IMR-90 (cell line): ENCODE measurements around the gene FBXW5.

Experiments
- BHLHE40 ChIP-seq: fragments of 150-350 bp; IDR thresholded peaks from 2 replicates; pipeline ENCODE4 v1.6.1; 2016; ENCODE audit warnings: mild to moderate bottlenecking, low read depth, low read length
- CEBPB ChIP-seq: IDR thresholded peaks from 2 replicates; pipeline ENCODE4 v1.6.1; 2012; ENCODE audit warnings: low read depth, low read length, improper control_type of control experiment
- CHD1 ChIP-seq: IDR thresholded peaks from 2 replicates; pipeline ENCODE4 v1.6.1; 2012; ENCODE audit warnings: low read depth, low read length, improper control_type of control experiment
- CTCF ChIP-seq: conservative IDR thresholded peaks from 2 replicates; pipeline ENCODE4 v1.5.1; 2012; ENCODE audit warnings: mild to moderate bottlenecking, low read depth, low read length, improper control_type of control experiment
- FOS ChIP-seq: fragments of 150-350 bp; IDR thresholded peaks from 2 replicates; pipeline ENCODE4 v1.6.1; 2016; ENCODE audit warnings: low read depth, low read length
- MXI1 ChIP-seq: IDR thresholded peaks from 2 replicates; pipeline ENCODE4 v1.6.1; 2012; ENCODE audit warnings: low read depth, mild to moderate bottlenecking, low read length, moderate library complexity, borderline replicate concordance
- NFE2L2 ChIP-seq: fragments of 150-350 bp; IDR thresholded peaks from 2 replicates; pipeline ENCODE4 v1.6.1; 2016; ENCODE audit warnings: low read depth, mild to moderate bottlenecking, low read length
- POLR2A ChIP-seq: IDR thresholded peaks from 2 replicates; pipeline ENCODE4 v1.6.1; 2012; ENCODE audit warnings: mild to moderate bottlenecking, low read depth, low read length
- RAD21 ChIP-seq: IDR thresholded peaks from 2 replicates; pipeline ENCODE4 v1.6.1; 2012; ENCODE audit warnings: low read length, improper control_type of control experiment
- RCOR1 ChIP-seq: IDR thresholded peaks from 2 replicates; pipeline ENCODE4 v1.6.1; 2012; ENCODE audit warnings: mild to moderate bottlenecking, low read length, improper control_type of control experiment; ENCODE audit not compliant: insufficient replicate concordance
- RFX5 ChIP-seq: IDR thresholded peaks from 2 replicates; pipeline ENCODE4 v1.8.0; 2012; ENCODE audit warnings: low read depth, mild to moderate bottlenecking, low read length, moderate library complexity
- SMC3 ChIP-seq: fragments of 150-350 bp; IDR thresholded peaks from 2 replicates; pipeline ENCODE4 v1.6.1; 2016; ENCODE audit warnings: low read depth, mild to moderate bottlenecking, antibody characterized with exemption, low read length, moderate library complexity
- USF2 ChIP-seq: fragments of 150-350 bp; IDR thresholded peaks from 2 replicates; pipeline ENCODE4 v1.6.1; 2017; ENCODE audit warnings: mild to moderate bottlenecking, antibody characterized with exemption, low read length, low read depth
- TF ChIP-seq, protein P1 (sequence below): fragments of 150-350 bp; IDR thresholded peaks from 2 replicates; pipeline ENCODE4 v1.6.1; 2016; ENCODE audit warnings: low read depth, mild to moderate bottlenecking, low read length, moderate library complexity, borderline replicate concordance

DNA sequence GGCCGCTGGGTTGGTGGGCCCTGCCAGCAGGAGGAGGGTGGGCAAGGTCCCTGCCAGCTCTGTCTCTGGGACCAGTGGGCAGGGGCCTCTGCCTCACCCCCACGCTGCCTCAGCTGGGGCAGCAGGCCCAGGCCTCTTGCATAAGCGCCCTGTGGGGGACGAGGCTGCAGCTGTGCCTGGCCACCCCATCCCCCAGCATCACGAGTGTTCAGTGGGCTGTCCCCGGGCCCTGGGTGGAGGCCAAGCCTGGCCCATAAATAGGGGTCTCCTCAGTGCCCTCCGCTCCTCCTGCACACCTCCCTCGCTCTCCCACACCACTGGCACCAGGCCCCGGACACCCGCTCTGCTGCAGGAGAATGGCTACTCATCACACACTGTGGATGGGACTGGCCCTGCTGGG lies 32.7 kb upstream of the FBXW5 start, which contains the start of gene PTGDS:
- TF ChIP-seq RAD21 (no peak), CTCF (no peak), BHLHE40 (no peak), POLR2A (no peak), MXI1 (no peak), SMC3 (no peak), RCOR1 (no peak), RFX5 (no peak), FOS (no peak), CEBPB (no peak), USF2 (no peak), CHD1 (no peak), NFE2L2 (no peak)
- TF ChIP-seq, protein P1, sequence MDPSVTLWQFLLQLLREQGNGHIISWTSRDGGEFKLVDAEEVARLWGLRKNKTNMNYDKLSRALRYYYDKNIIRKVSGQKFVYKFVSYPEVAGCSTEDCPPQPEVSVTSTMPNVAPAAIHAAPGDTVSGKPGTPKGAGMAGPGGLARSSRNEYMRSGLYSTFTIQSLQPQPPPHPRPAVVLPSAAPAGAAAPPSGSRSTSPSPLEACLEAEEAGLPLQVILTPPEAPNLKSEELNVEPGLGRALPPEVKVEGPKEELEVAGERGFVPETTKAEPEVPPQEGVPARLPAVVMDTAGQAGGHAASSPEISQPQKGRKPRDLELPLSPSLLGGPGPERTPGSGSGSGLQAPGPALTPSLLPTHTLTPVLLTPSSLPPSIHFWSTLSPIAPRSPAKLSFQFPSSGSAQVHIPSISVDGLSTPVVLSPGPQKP: no peak
